ENCODE results near the gene MT4.

- TF ChIP-seq CTCF (conservative IDR thresholded peaks at IDR 0.05; ENCODE audit: low read depth, low read length) = no peak
- TF ChIP-seq EZH2 (IDR thresholded peaks at IDR 0.05; ENCODE audit: low read length, unreplicated experiment) = no peak
Observed at GRCh38 chr16:56608043-56608875, 43.4 kb downstream of the MT4 start, which contains the start of gene MT2A.
